ENCODE data around the gene LRP5.

Gene LRP5

GRCh38 chr11:68373815-68374501 is 61.6 kb downstream of the LRP5 start:
- H3K4me3 ChIP-seq (ENCODE audit: low read depth, low read length) = no peak overlapping the region
- TF ChIP-seq CTCF (IDR thresholded peaks at IDR 0.05; ENCODE audit: borderline replicate concordance, insufficient read depth, low read depth, low read length) = no peak

GRCh38 chr11:68374531-68374930 is 62.1 kb downstream of the LRP5 start:
- H3K4me3 ChIP-seq (ENCODE audit: low read depth, low read length) = no peak overlapping the region
- TF ChIP-seq CTCF (IDR thresholded peaks at IDR 0.05; ENCODE audit: borderline replicate concordance, insufficient read depth, low read depth, low read length) = no peak

- H3K4me3 ChIP-seq (ENCODE audit: low read depth, low read length) = no peak overlapping the region
- no peak for TF ChIP-seq CTCF (IDR thresholded peaks at IDR 0.05; ENCODE audit: borderline replicate concordance, insufficient read depth, low read depth, low read length)
Observed at GRCh38 chr11:68375337-68375736, 62.9 kb downstream of the LRP5 start.

GRCh38 chr11:68375766-68376165 is 63.4 kb downstream of the LRP5 start:
- H3K4me3 ChIP-seq (ENCODE audit: low read depth, low read length) = no peak overlapping the region
- TF ChIP-seq CTCF (IDR thresholded peaks at IDR 0.05; ENCODE audit: borderline replicate concordance, insufficient read depth, low read depth, low read length) = no peak

GRCh38 chr11:68377389-68377795 is 65.0 kb downstream of the LRP5 start:
- no peak for TF ChIP-seq CTCF (IDR thresholded peaks at IDR 0.05; ENCODE audit: borderline replicate concordance, insufficient read depth, low read depth, low read length)
- no peak overlapping the region for H3K4me3 ChIP-seq (ENCODE audit: low read depth, low read length)

GRCh38 chr11:68379206-68379605 is 66.8 kb downstream of the LRP5 start:
- TF ChIP-seq CTCF (IDR thresholded peaks at IDR 0.05; ENCODE audit: borderline replicate concordance, insufficient read depth, low read depth, low read length) = no peak
- no peak overlapping the region for H3K4me3 ChIP-seq (ENCODE audit: low read depth, low read length)
